K562 (cell line): Measurements from ENCODE around the gene ZNF500. TPM values are rescaled to one million over a fixed set of nuclear protein-coding genes. Genes with fewer than 3 reads are reported as not detected.

Source experiments
- ATAC-seq: fragments of 200-7000 bp; cut with Tn5 transposase; 3 replicates; pipeline ENCODE4 v1.9.1; 2020; ENCODE audit warnings: moderate library complexity
- BruUV-seq: library from RNA; stranded (reverse); fragments of 400-500 nt; replicated peaks from 2 replicates; lab custom pipeline; 2021; lab: Mats Ljungman, UMichigan
- CTCF ChIA-PET: fragments of 300-600 bp; formaldehyde crosslinking; extraction: SDS; loops from one replicate; lab custom pipeline; 2021; ENCODE audit warnings: low intra/inter-chr PET ratio; lab: Yijun Ruan, JAX
- POLR2A ChIA-PET: fragments of 300-600, 350-650 bp; sonication (Branson Sonifier 250); formaldehyde crosslinking; extraction: SDS; loops from one replicate; lab custom pipeline; 2021; ENCODE audit warnings: antibody characterized with exemption, inconsistent platforms; lab: Yijun Ruan, JAX
- DNase-seq, 4 experiments: peaks; one replicate each; pipeline versions ENCODE4 v3.0.0 to v3.0.0-alpha.2; 2011 to 2018; ENCODE audit warnings: low spot score in 3 of 4, mixed read lengths in 3 of 4; ENCODE audit errors: extremely low read depth in 1 of 4
- FAIRE-seq: peaks from 2 replicates; lab custom pipeline; 2011; peaks lifted over from hg19 to GRCh38; lab: Jason Lieb, UNC
- H2AFZ ChIP-seq: 2 replicates; pipeline ENCODE4 v1.6.0; 2011; ENCODE audit warnings: low read depth, low read length, control low read depth, inconsistent platforms
- H3K27ac ChIP-seq: fragments of 200-600 bp; 3 replicates; pipeline ENCODE4 v1.8.0; 2011; ENCODE audit warnings: low read depth, mild to moderate bottlenecking, control low read depth, inconsistent platforms, low read length, moderate library complexity, mixed read lengths; ENCODE audit errors: extremely low read depth
- H3K27me3 ChIP-seq, 2 experiments: fragments of 300-600 bp in 1 of 2; 2 replicates in 1 of 2; 3 replicates in 1 of 2; pipeline versions ENCODE4 v1.6.0 to v1.8.0; 2011; ENCODE audit warnings: inconsistent platforms in 2 of 2, low read length in 2 of 2, mild to moderate bottlenecking in 1 of 2, mixed read lengths in 1 of 2, moderate library complexity in 1 of 2; ENCODE audit not compliant: control insufficient read depth in 2 of 2, insufficient read depth in 2 of 2
- H3K36me3 ChIP-seq: fragments of 300-600 bp; 3 replicates; pipeline ENCODE4 v1.8.0; 2011; ENCODE audit warnings: mild to moderate bottlenecking, low read length, inconsistent platforms; ENCODE audit not compliant: control insufficient read depth, insufficient read depth
- H3K4me1 ChIP-seq, 2 experiments: fragments of 200-600 bp in 1 of 2; replicated peaks in 1 of 2; 2 replicates in 1 of 2; 3 replicates in 1 of 2; pipeline versions ENCODE4 v1.5.1 to v1.8.0; 2011; ENCODE audit warnings: inconsistent platforms in 2 of 2, low read length in 2 of 2, mild to moderate bottlenecking in 1 of 2, mixed read lengths in 1 of 2, moderate library complexity in 1 of 2; ENCODE audit not compliant: control insufficient read depth in 2 of 2, insufficient read depth in 2 of 2
- H3K4me2 ChIP-seq: 2 replicates; pipeline ENCODE4 v1.6.1; 2011; ENCODE audit warnings: low read length, control low read depth, inconsistent platforms, mixed read lengths; ENCODE audit not compliant: insufficient read depth
- H3K4me3 ChIP-seq: fragments of 200-600 bp; sonication (generic), shearing (Covaris generic); 2 replicates; pipeline ENCODE4 v1.5.1; 2016; ENCODE audit warnings: control low read depth, inconsistent platforms
- H3K79me2 ChIP-seq: fragments of 200-600 bp; 3 replicates; pipeline ENCODE4 v1.8.0; 2011; ENCODE audit warnings: low read length, inconsistent platforms; ENCODE audit not compliant: control insufficient read depth, insufficient read depth
- H3K9ac ChIP-seq, 2 experiments: 2 replicates each; pipeline versions ENCODE4 v1.6.0 to v1.6.1; 2011; ENCODE audit warnings: low read depth in 2 of 2, low read length in 2 of 2, control low read depth in 1 of 2, inconsistent platforms in 1 of 2, mild to moderate bottlenecking in 1 of 2, mixed read lengths in 1 of 2; ENCODE audit not compliant: insufficient read depth in 1 of 2
- H3K9me1 ChIP-seq: one replicate; pipeline ENCODE4 v1.6.0; 2011; ENCODE audit warnings: inconsistent platforms, mild to moderate bottlenecking, low read length, moderate library complexity; ENCODE audit not compliant: control insufficient read depth, insufficient read depth
- H3K9me3 ChIP-seq: replicated peaks from 2 replicates; pipeline ENCODE4 v1.5.1; 2011; ENCODE audit warnings: low read depth, low read length, inconsistent platforms; ENCODE audit not compliant: control insufficient read depth, insufficient read depth
- H4K20me1 ChIP-seq: replicated peaks from 2 replicates; pipeline ENCODE4 v1.6.1; 2011; ENCODE audit warnings: low read length, inconsistent platforms, mixed read lengths; ENCODE audit not compliant: control insufficient read depth, insufficient read depth
- BMI1 ChIP-seq: fragments of 150-350 bp; IDR thresholded peaks from 2 replicates; pipeline ENCODE4 v1.6.1; 2014; ENCODE audit warnings: low read length
- CC2D1A ChIP-seq: fragments of 450-650 bp; IDR thresholded peaks from 2 replicates; pipeline ENCODE4 v1.6.1; 2017; ENCODE audit warnings: mild to moderate bottlenecking
- ELK1 ChIP-seq: sonication (generic); formaldehyde crosslinking; IDR thresholded peaks from 2 replicates; pipeline ENCODE4 v1.8.1; 2022; ENCODE audit warnings: missing genetic modification reagents
- KDM2B ChIP-seq: fragments of 250-450 bp; sonication (Bioruptor Pico); IDR thresholded peaks from 2 replicates; pipeline ENCODE4 v1.8.0; 2021; ENCODE audit warnings: mild to moderate bottlenecking, moderate library complexity
- KHSRP ChIP-seq: fragments of 450-650 bp; IDR thresholded peaks from 2 replicates; pipeline ENCODE4 v1.6.1; 2017
- MCM2 ChIP-seq: fragments of 450-650 bp; IDR thresholded peaks from 2 replicates; pipeline ENCODE4 v1.6.1; 2017; ENCODE audit warnings: low read depth, mild to moderate bottlenecking
- MTF1 ChIP-seq: fragments of 250-450 bp; sonication (Bioruptor Pico); IDR thresholded peaks from 2 replicates; pipeline ENCODE4 v1.9.0; 2021; ENCODE audit warnings: moderate library complexity, mild to moderate bottlenecking, inconsistent platforms, borderline replicate concordance
- POU5F1 ChIP-seq: fragments of 150-350 bp; IDR thresholded peaks from 2 replicates; pipeline ENCODE4 v1.6.1; 2014; ENCODE audit warnings: borderline replicate concordance, low read length, low read depth, mild to moderate bottlenecking; ENCODE audit not compliant: partially characterized antibody
- ZBTB11 ChIP-seq, 3 experiments: fragments of 200-800 bp in 1 of 3; fragments of 250-450 bp in 1 of 3; fragments of 450-650 bp in 1 of 3; sonication (Bioruptor Pico) in 1 of 3; sonication (Bioruptor generic) in 1 of 3; formaldehyde crosslinking in 1 of 3; IDR thresholded peaks; 2 replicates each; pipeline versions ENCODE4 v1.6.1 to v1.8.0; 2016 to 2022; ENCODE audit warnings: mild to moderate bottlenecking in 2 of 3, missing genetic modification characterization in 2 of 3, missing compliant biosample characterization in 1 of 3, moderate library complexity in 1 of 3
- WGBS: fragments of 100-300 bp; shearing (Covaris generic); methylation state at CpG from one replicate; pipeline ENCODE4 v1.1.6; 2016; ENCODE audit warnings: low coverage, mixed read lengths; ENCODE audit not compliant: insufficient coverage; ENCODE audit errors: missing lambda C conversion rate; 5-methylcytosine and 5-hydroxymethylcytosine counted together
- in situ Hi-C: fragments of 300-500 bp; cut with MboI; formaldehyde crosslinking; loops from 4 replicates; pipeline ENCODE4 v1.15.0; 2018; ENCODE audit warnings: inconsistent platforms, mixed read lengths
- intact Hi-C: fragments of 100-400 bp; cut with micrococcal nuclease; formaldehyde crosslinking; loops from 2 replicates; pipeline ENCODE4 v1.14.2; 2022
- polyA plus RNA-seq, 8 experiments: library from polyadenylated mRNA; depleted of rRNA in 4 of 8; stranded (reverse) in 5 of 8; unstranded in 3 of 8; fragments of >200 nt; fragmentation: Nextera tagmentation in 2 of 8; fragmentation: Illumina TruSeq in 1 of 8; extraction: Ambion mirVana in 2 of 8; extraction: Trizol in 1 of 8; gene quantifications; 2 replicates each; pipeline versions ENCODE4 v1.2.1 to v1.2.3, GENCODE V29; 2011 to 2014; ENCODE audit warnings: inconsistent platforms in 1 of 8, missing spikeins in 1 of 8
- total RNA-seq, 7 experiments: library from RNA; depleted of rRNA in 6 of 7; stranded (reverse); fragments of >200 nt in 6 of 7; fragmentation: Illumina TruSeq in 2 of 7; extraction: Trizol in 2 of 7; gene quantifications; 2 replicates each; pipeline versions ENCODE4 v1.2.1 to v1.2.3, GENCODE V29; 2011 to 2021; ENCODE audit warnings: low replicate concordance in 1 of 7

The ZNF500 gene
- total and polyA plus RNA-seq, 9 of the 15 experiments (the other 6 are each of a cell fraction or from before 2014, with no cell fraction given), result 0.80 to 20.8 (median 5.3) TPM

- H4K20me1 ChIP-seq, result no peaks in the 10 kb centered on the region
- DNase-seq (no peak), ATAC-seq (no peak), FAIRE-seq (no peak)
- POLR2A ChIA-PET, result interaction anchor here (0.6 kb wide), 1 partner anchor 10 kb away, joined by 3 read pairs; no protein-coding TSS in a partner anchor
- no peak overlapping the region for H3K9ac ChIP-seq
- H3K27ac ChIP-seq, result no peak overlapping the region
- BruUV-seq, result no TSS peak
- intact Hi-C loops (no loop called here), in situ Hi-C loops (no loop called here)
- no peak overlapping the region for H3K4me3 ChIP-seq
- 91% methylated on average over 18 of the region's 18 CpGs for WGBS
- no peaks in the 10 kb centered on the region for H3K9me3 ChIP-seq
- H3K79me2 ChIP-seq, result no peaks in the 10 kb centered on the region
- CTCF ChIA-PET, result interaction anchor here (0.5 kb wide), 1 partner anchor 57 kb away, joined by 4 read pairs; no protein-coding TSS in a partner anchor
- no peaks in the 10 kb centered on the region for H3K9me1 ChIP-seq
- no peaks in the 10 kb centered on the region for H3K4me1 ChIP-seq
- peaks cover 64% of the 10 kb centered on the region for H3K36me3 ChIP-seq
- H3K27me3 ChIP-seq, result no peaks in the 10 kb centered on the region
- H3K4me2 ChIP-seq, result no peak overlapping the region
- no peak for TF ChIP-seq KDM2B
- no peak for TF ChIP-seq ZBTB11 (CRISPR knock-in tag; IDR thresholded peaks at IDR 0.05)
- no peak for TF ChIP-seq POU5F1
- no peak for TF ChIP-seq CC2D1A
- no peak for TF ChIP-seq KHSRP
- TF ChIP-seq ELK1, result no peak
- TF ChIP-seq MTF1, result no peak
- no peak for TF ChIP-seq MCM2
- no peak for TF ChIP-seq BMI1
- H2AFZ ChIP-seq, result no peak overlapping the region
These were observed 53.1 kb downstream of the ZNF500 start for GRCh38 chr16:4713663-4714501.
